Gastrocnemius medialis (tissue), 4 donors: ENCODE data around the gene GABARAPL1. TPM values are rescaled to one million over a fixed set of nuclear protein-coding genes. Genes with fewer than 3 reads are reported as not detected.
A peak's percentile ranks its signal among the peaks of the same experiment; 100 is the strongest.

Experiments used
- ATAC-seq, 2 donors: fragments of 150-250 bp; one replicate each; pipeline ENCODE4 v1.9.1; 2016
- DNase-seq, 2 donors: peaks; one replicate each; pipeline ENCODE4 v3.0.0-alpha.2; 2019
- H3K27ac ChIP-seq, 4 donors: fragments of 200-600 bp; sonication (generic); 1 replicate in 1 of 4; 2 replicates in 3 of 4; pipeline ENCODE4 v1.5.1; 2016 to 2018; ENCODE audit warnings: mild to moderate bottlenecking in 2 of 4, moderate library complexity in 1 of 4
- H3K27me3 ChIP-seq, 3 donors: fragments of 200-600 bp; sonication (generic) in 2 of 3; 1 replicate in 1 of 3; 2 replicates in 2 of 3; pipeline versions ENCODE4 v1.5.1 to v1.6.0; 2016 to 2019; ENCODE audit warnings: mild to moderate bottlenecking in 1 of 3, moderate library complexity in 1 of 3
- H3K36me3 ChIP-seq, 2 donors: fragments of 200-600 bp; sonication (generic) in 1 of 2; one replicate each; pipeline ENCODE4 v1.5.1; 2017 to 2018
- H3K4me1 ChIP-seq, 2 donors: fragments of 200-600 bp; sonication (generic) in 1 of 2; one replicate each; pipeline ENCODE4 v1.5.1; 2016 to 2017; ENCODE audit warnings: mild to moderate bottlenecking in 2 of 2
- H3K4me3 ChIP-seq, 4 donors: fragments of 200-600 bp; sonication (generic) in 3 of 4; 1 replicate in 1 of 4; 2 replicates in 3 of 4; pipeline ENCODE4 v1.5.1; 2016 to 2019; ENCODE audit warnings: mild to moderate bottlenecking in 2 of 4
- H3K9me3 ChIP-seq, 3 donors: fragments of 200-600 bp; sonication (generic) in 2 of 3; 1 replicate in 1 of 3; 2 replicates in 2 of 3; pipeline ENCODE4 v1.5.1; 2016 to 2019
- POLR2A ChIP-seq, 2 donors: fragments of 450-650 bp; IDR thresholded peaks; one replicate each; pipeline ENCODE4 v1.6.1; 2017; ENCODE audit warnings: antibody characterized with exemption in 2 of 2, mild to moderate bottlenecking in 2 of 2, moderate library complexity in 2 of 2
- in situ Hi-C, 4 donors: fragments of 200-750 bp; cut with MboI; loops; one replicate each; pipeline versions ENCODE4 v1.15.0 to v1.8.0; 2017; ENCODE audit warnings: low sequenced_read_pairs in 4 of 4
- intact Hi-C: fragments of 100-400 bp; cut with DNase I; formaldehyde crosslinking; loops from one replicate; pipeline ENCODE4 v1.15.1; 2023; ENCODE audit warnings: low total_unique reads
- total RNA-seq, 4 donors: library from RNA; depleted of rRNA; stranded (reverse); fragments of >200 nt; gene quantifications; one replicate each; pipeline versions ENCODE4 v1.1.0 to v1.2.3, GENCODE V29; 2016
- TF ChIP-seq, protein P1 (sequence below), 5 experiments: fragments of 450-650 bp in 3 of 5; fragments of 200-600 bp in 2 of 5; sonication (generic) in 2 of 5; IDR thresholded peaks in 4 of 5; conservative IDR thresholded peaks in 1 of 5; 1 replicate in 4 of 5; 2 replicates in 1 of 5; pipeline ENCODE4 v1.5.1; 2016 to 2019; ENCODE audit warnings: antibody characterized with exemption in 5 of 5, mild to moderate bottlenecking in 3 of 5, moderate library complexity in 3 of 5

Gene GABARAPL1
- total RNA-seq, 4 donors from 2014 or later, result 144 to 605 (median 175) TPM

DNA sequence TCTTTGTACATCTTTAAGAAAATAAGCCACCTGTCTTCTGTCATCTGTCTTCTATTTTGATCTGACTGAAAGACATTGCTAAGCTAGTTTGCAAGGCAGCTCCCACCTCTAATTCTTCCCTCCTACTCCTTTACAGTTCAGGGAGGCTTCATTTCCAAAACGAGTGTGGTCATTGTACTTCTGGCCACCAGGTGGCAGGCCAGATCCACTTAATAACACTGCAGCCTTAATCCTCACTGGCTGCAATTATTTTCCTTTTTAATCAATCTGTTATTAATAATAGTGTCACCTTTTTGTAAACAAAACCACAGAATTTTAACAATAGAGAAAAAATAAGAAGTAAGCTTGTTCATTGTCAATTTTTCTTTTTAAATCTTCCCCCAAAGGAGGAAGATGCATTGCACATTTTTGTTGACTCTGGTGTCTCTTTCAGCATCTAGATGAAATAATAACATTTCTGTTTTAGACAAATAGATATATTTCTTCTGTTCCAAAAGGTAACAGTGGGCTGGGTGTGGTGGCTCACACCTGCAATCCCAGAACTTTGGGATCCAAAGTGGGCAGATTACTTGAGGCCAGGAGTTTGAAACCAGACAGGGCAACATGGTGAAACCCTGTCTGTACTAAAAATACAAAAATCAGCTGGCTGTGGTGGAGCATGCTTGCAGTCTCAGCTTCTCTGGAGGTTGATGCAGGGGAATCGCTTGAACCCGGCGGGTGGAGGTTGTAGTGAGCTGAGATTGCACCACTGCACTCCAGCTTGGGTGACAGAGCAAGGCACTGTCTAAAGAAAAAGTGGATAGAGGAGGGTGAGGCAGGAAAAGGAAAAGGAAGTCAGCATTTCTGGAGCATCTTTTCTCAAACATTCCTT lies 23.3 kb downstream of the GABARAPL1 start:
- in situ Hi-C loops, result loop anchor here (5.0 to 10.0 kb wide), 5 partner anchors 319 to 519 kb away; no protein-coding TSS in a partner anchor

DNA sequence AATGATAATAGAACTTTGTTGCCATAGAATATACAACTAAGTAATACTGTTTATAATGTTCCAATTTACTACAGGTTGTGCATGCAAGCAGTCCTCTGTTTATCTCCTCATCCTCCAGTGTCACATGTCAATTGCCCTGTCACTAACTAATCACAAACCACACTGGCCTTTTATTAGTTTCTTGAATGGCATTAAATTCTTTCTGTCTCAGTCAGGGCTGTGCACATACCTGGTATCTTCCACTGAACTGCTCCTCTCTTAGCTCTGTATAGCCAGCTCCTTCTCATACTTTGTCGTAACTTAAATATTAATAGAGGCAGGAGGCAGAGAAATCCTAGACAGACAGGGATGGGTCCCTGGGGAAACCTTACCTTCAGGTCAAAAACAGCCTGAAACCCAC lies 24.0 kb downstream of the GABARAPL1 start:
- no peak overlapping the region for H3K4me3 ChIP-seq
- no peaks in the 10 kb centered on the region for H3K9me3 ChIP-seq
- no peaks in the 10 kb centered on the region for H3K27me3 ChIP-seq
- H3K36me3 ChIP-seq, result no peaks in the 10 kb centered on the region
- DNase-seq, result no peak
- no peak for TF ChIP-seq POLR2A (IDR thresholded peaks at IDR 0.05)
- TF ChIP-seq, protein P1, sequence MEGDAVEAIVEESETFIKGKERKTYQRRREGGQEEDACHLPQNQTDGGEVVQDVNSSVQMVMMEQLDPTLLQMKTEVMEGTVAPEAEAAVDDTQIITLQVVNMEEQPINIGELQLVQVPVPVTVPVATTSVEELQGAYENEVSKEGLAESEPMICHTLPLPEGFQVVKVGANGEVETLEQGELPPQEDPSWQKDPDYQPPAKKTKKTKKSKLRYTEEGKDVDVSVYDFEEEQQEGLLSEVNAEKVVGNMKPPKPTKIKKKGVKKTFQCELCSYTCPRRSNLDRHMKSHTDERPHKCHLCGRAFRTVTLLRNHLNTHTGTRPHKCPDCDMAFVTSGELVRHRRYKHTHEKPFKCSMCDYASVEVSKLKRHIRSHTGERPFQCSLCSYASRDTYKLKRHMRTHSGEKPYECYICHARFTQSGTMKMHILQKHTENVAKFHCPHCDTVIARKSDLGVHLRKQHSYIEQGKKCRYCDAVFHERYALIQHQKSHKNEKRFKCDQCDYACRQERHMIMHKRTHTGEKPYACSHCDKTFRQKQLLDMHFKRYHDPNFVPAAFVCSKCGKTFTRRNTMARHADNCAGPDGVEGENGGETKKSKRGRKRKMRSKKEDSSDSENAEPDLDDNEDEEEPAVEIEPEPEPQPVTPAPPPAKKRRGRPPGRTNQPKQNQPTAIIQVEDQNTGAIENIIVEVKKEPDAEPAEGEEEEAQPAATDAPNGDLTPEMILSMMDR (IDR thresholded peaks at IDR 0.05 in 4 of 5, conservative IDR thresholded peaks at IDR 0.05 in 1 of 5), result no peak
- ATAC-seq, result no peak
- in situ Hi-C loops, result loop anchor here (5.0 to 10.0 kb wide), 5 partner anchors 318 to 518 kb away; no protein-coding TSS in a partner anchor
- H3K4me1 ChIP-seq, result no peaks in the 10 kb centered on the region
- intact Hi-C loops, result loop anchor here (5.0 kb wide), 1 partner anchor 511 kb away; no protein-coding TSS in a partner anchor
- H3K27ac ChIP-seq, result no peak overlapping the region

More for the DNA sequence above, 23.3 kb downstream of the GABARAPL1 start:
- peak; percentile 70 to 76 for ATAC-seq
- no peak overlapping the region for H3K27ac ChIP-seq
- H3K9me3 ChIP-seq, result no peaks in the 10 kb centered on the region
- TF ChIP-seq, protein P1 (IDR thresholded peaks at IDR 0.05 in 4 of 5, conservative IDR thresholded peaks at IDR 0.05 in 1 of 5), result peak; percentile 77 to 85 (median 84)
- no peak for TF ChIP-seq POLR2A (IDR thresholded peaks at IDR 0.05)
- H3K4me3 ChIP-seq, result no peak overlapping the region
- intact Hi-C loops, result loop anchor here (1.0 to 5.0 kb wide), 2 partner anchors 326 to 511 kb away; no protein-coding TSS in a partner anchor
- no peaks in the 10 kb centered on the region for H3K27me3 ChIP-seq
- DNase-seq, result no peak
- H3K36me3 ChIP-seq, result no peaks in the 10 kb centered on the region
- no peaks in the 10 kb centered on the region for H3K4me1 ChIP-seq

DNA sequence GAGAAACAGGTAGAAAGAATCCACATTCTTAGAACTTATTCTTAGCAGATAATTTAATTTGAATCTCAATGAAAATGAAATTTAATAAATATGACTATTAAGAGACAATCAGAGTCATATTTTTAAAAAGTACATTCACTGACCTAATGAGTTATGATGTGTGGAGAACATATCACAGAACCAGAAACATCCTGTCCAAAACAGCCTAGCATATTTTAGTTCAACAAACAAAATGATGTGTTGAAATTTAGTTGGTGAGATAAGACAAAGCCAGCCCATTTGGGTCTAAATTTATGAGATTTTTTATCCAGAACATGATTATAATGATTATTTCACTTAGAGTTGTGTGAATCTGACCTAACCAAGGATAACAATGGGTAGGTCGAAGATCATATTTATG lies 25.8 kb downstream of the GABARAPL1 start:
- Histone ChIP-seq H3K4me1 (no peaks in the 10 kb centered on the region), H3K4me3 (no peak overlapping the region), H3K27me3 (no peaks in the 10 kb centered on the region), H3K9me3 (no peaks in the 10 kb centered on the region), H3K36me3 (no peaks in the 10 kb centered on the region), H3K27ac (no peak overlapping the region)
- intact Hi-C loops, result loop anchor here (5.0 kb wide), 1 partner anchor 509 kb away; no protein-coding TSS in a partner anchor
- ATAC-seq (no peak), DNase-seq (no peak)
- no peak for TF ChIP-seq POLR2A (IDR thresholded peaks at IDR 0.05)
- TF ChIP-seq, protein P1 (IDR thresholded peaks at IDR 0.05 in 4 of 5, conservative IDR thresholded peaks at IDR 0.05 in 1 of 5), result no peak
- in situ Hi-C loops, result loop anchor here (5.0 to 10.0 kb wide), 5 partner anchors 316 to 516 kb away; no protein-coding TSS in a partner anchor

DNA sequence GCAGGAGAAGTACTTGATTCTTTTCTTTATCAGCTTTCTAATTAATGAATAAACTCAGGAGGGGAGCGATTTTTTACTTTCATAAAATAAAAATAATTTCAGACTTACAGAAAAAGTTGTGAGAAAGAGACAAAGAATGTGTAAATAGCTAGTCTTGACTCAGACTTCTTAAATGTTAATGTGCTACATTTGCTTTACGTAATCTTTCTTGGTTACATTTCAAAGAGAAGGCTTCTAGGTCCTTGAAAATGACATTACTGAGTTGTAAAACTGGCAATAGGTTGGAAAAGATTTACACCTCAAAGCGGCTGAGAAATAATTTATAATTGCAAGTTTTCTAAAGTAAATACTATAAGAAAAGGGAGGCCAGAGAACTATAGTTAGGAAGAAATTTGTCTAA lies 28.6 kb downstream of the GABARAPL1 start:
- Histone ChIP-seq H3K4me3 (no peak overlapping the region), H3K27me3 (no peaks in the 10 kb centered on the region), H3K36me3 (no peaks in the 10 kb centered on the region), H3K9me3 (no peaks in the 10 kb centered on the region), H3K27ac (no peak overlapping the region), H3K4me1 (no peaks in the 10 kb centered on the region)
- ATAC-seq, result no peak
- TF ChIP-seq, protein P1 (IDR thresholded peaks at IDR 0.05 in 4 of 5, conservative IDR thresholded peaks at IDR 0.05 in 1 of 5), result no peak
- TF ChIP-seq POLR2A (IDR thresholded peaks at IDR 0.05), result no peak
- intact Hi-C loops (no loop called here), in situ Hi-C loops (no loop called here)
- no peak for DNase-seq
